Amygdala (tissue), 56 donors: ENCODE results near the gene DMBT1.
A peak's percentile ranks its signal among the peaks of the same experiment; 100 is the strongest.

Experiments used
- DNase-seq, 56 donors: peaks; one replicate each; lab custom pipeline; 2025; lab: John Stamatoyannopoulos, UW

Gene DMBT1

GRCh38 chr10:122642726-122643605 lies 82.4 kb downstream of the DMBT1 start:
- DNase-seq: no peak

DNA sequence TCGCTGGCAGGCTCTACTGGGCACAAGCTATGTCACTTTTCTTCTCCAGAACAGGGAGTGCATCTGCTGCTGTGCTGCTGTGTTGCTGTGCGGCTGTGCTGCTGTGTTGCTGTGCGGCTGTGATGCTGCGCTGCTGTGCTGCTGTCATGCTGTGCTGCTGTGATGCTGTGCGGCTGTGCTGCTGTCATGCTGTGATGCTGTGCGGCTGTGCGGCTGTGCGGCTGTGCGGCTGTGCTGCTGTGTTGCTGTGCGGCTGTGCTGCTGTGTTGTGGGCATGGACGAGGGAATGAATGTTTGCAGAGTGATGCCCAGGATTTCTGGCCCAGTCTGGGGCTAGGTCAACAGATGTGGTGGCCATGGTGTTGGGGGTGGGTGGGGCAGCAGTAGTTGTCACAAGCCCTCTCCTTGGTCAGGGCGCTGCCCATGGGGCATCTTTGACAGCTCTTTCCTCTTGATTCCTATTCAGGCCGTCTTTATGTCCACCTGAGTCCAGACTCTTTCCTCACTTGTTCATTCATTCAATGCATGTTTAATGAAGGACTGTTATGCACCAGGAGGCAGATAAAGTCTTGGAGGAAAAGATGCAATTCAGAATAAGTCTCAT lies 83.5 kb downstream of the DMBT1 start:
- no peak for DNase-seq

DNA sequence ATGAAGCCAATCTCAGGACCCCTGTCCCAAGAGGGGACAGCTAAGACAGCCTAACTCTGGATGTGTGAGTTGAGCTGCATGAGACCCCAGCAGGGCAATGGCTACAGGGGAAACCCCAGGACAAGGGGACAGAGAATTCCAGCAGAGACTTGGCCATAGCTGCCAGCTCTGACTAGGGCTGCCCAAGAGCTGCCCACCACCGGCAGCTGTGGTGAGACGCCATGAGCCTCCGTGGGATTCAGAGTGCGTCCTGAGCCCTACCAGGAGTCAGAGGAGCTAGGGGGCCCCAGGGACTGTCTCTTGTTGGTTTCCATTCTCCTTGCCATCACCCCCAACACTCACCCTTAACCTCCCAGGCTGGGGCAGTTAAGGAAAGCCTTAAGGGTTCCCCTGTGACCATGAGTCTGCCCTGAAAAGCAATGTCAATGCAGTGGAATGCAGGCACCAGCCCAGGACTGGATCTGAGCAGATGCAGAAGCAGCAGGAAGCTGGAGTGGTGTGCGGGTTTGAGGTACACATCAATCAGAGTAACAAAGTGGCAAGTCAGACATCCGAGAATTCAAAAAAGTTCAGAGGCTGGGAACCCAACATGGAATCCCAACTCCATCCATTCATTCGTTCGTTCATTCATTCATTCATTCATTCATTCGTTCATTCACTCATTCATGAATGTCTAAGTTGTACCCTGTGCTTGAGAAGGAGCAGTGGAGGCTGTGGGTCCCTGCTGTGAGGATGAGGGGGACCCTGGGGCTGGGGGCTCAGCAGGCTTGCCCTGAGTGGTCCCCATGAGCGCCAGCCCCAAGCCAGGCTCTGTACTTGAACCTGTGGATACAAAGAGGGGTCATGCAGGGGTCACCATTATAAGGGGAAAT lies 86.2 kb downstream of the DMBT1 start:
- no peak for DNase-seq

GRCh38 chr10:122647383-122647968 lies 86.9 kb downstream of the DMBT1 start:
- no peak for DNase-seq

- peak in 45 of 56 donors; percentile 5 to 79 (median 43) for DNase-seq
Observed at GRCh38 chr10:122648599-122649428, 88.3 kb downstream of the DMBT1 start.

DNA sequence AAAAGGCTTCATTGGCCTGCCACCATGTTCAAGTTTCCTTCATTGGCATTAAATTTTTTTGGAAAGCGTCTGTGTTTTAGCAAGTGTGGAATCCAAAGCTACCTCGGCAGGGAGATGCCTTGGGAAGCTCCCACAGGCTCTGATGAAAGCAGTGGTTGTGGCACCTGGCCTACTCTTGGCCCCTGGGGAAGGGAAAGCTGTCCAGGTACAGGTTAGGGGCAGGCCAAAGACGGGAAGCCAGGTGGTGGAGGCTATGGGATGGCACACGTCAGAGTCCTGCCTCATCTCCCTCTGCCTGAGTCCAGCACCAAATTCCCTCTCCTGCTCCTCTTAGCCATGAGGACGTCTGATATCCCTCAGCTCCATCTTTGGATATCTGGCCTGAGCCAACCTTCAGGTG lies 89.3 kb downstream of the DMBT1 start:
- DNase-seq: no peak

- DNase-seq: no peak
Observed at GRCh38 chr10:122650331-122650730, 89.8 kb downstream of the DMBT1 start.

DNA sequence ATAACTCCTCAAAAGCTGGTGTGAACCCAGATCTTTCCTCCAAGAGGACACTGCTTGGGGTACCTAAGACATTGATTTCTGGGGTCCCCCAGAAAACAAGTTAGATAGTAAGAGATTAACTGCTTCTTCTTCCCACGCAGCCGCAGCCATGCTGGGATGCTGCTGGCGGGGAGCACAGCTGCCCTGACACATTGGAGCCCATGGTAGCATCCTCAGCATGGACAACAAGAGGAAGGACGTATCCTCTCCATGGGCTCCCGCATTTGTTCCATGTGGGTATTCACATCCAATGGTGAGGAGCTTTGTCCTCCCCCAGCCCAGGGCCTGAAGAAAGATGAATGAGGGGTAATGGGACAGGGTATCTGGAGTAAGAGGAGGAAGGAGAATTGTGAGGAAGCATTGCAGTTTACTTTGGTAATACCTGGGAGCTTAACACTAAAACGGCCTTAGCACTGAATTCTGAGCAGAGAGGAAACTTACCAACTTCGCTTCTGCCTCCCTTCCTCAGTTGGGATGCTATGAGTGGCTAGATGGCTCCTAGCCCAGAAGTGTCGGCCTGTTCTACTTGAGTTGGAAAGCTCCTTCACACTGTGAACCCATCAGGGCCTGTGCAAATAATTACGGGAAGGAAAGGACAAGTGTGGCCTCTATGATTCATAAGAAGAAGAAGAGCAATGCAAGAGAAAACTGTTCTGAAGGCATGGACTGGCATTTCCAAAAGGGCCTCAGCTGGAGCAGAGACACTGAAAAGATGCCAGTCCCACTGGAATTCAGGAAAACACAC lies 95.2 kb downstream of the DMBT1 start:
- peak in 4 of 56 donors; percentile 3 to 9 (median 4) for DNase-seq

DNA sequence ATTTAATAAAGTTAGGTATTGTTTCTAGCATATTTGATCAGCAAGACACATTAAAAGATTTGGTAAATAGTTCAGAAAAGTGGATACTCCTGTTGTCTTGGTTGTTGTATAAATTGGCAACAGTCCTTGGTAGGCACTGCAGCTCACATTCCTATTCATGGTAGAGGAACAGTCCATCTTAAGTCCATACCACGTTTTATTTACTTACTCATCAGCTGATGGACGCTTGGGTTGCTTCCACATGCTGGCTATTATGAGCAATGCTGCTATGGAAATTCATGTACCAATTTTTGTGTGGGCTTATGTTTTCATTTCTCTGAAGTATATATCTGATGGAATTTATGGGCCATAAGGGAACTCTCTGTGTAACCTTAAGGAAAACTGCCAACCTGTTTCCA lies 95.8 kb downstream of the DMBT1 start:
- no peak for DNase-seq

- no peak for DNase-seq
Observed at GRCh38 chr10:122656741-122657140, 96.2 kb downstream of the DMBT1 start.

DNA sequence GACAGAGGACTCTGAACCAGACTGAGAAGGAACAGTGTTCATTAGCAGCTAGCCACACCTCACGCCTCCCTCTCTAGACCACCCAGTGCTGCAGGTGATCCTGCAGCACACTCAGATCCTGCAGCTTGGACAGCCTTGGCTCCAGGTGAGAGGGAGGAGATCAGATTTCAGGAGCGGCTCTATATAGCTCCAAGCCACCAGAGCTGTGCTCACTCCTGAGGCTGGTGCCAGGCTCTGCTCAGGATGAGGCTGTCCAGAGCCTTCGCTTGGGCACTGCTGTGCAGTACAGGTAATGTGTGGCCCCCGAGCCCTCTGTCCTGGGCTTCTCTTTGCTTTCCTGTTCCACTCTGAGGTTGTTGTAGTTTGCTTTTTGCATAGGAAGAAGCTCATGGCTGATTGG lies 96.7 kb downstream of the DMBT1 start:
- DNase-seq: no peak

GRCh38 chr10:122657729-122658128 lies 97.2 kb downstream of the DMBT1 start:
- DNase-seq: peak in 1 of 56 donors; percentile 11

GRCh38 chr10:122658356-122659049 lies 97.9 kb downstream of the DMBT1 start:
- no peak for DNase-seq

GRCh38 chr10:122659126-122659525 lies 98.6 kb downstream of the DMBT1 start:
- DNase-seq: no peak

DNA sequence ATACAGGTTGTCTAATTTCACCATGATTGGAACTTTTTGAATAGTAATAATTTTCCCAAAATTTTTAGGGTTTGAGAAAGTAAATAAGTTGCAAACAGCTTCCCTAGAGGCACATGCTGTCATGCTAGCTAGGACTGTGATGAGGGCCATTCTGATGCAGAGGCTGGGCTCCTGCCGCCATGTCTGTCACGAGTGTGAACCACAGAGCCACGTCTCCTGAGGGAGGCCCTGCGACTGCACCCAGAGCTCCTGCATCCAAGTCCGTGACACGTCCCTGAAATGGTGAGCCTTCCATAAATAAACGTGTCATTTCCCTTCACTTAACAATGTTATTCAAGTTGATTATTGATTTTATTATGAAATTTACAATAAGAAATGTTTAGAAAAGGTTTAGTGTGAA lies 99.1 kb downstream of the DMBT1 start:
- DNase-seq: no peak

DNA sequence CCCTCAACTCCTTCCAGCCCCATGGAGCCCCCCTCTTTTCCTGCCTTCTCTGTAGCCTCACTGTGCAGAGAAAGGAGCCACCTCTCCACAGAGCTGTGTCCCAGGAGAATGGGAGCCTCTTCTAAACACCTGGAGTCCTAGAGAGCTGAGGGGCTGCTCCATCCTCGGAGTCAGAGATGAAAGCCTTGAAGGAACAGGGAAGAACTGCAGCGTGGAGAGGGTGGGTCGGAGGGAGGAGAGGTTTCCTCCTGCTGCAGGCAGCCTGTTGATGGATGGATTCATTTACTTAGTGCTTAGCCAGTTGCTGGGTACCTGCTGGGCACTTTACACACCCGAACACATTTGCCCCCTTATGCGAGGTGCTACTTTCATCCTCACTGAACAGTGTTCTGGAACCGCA lies 100.1 kb downstream of the DMBT1 start:
- no peak for DNase-seq

DNA sequence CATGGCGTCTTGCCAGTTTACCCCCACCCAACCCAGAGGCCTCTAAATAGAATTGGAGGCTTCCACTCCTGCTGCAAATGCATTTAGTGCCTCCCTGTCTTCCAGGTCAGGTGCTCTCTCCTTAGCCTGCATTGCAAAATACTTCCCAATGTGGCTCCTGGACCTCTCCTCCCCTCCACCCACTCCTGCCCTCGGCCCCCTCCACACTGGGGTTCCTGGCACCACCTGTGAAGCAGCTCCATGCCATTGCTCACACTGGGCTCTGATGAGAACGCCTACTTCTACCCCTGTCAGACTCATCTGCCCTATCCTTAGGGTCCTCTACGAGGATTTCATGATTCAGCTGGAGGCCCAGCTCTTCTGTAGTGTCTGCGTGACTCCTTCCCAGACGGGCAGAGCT lies 101.7 kb downstream of the DMBT1 start:
- DNase-seq: no peak

DNA sequence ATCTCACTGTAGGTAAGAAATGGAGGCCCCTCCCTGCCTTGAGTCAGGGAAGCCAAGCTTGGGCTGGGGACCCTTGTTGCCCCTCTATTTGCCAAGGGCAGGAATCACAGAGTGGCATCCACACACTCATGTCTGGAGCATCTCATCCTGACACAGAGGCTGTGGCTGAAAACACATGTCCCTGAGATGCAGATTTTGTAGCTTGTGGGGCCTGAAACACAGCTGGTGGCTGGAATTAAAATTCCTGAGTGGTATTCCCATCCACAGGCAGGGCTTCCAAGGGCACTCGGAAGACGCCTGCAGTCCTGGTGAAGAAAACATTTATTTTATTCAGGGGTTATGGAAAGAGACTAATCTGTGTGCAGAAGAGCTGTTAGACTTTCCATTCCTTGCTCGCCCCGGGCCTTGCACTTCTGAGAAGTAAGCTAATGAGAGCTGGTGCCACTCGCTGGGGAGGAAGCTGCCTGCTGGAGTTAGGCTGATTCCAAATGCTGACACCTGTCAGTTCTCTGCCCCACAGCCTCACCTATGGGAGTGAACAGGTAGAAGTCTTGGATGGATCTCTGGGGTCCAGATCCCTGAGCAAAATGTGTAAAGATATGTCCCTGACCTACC lies 103.1 kb downstream of the DMBT1 start:
- no peak for DNase-seq
